ENCODE data around the gene PRLH. TPM values are rescaled to one million over a fixed set of nuclear protein-coding genes. Genes with fewer than 3 reads are reported as not detected.

The PRLH gene
- total RNA-seq, 1 experiment from 2014 or later = not detected

DNA sequence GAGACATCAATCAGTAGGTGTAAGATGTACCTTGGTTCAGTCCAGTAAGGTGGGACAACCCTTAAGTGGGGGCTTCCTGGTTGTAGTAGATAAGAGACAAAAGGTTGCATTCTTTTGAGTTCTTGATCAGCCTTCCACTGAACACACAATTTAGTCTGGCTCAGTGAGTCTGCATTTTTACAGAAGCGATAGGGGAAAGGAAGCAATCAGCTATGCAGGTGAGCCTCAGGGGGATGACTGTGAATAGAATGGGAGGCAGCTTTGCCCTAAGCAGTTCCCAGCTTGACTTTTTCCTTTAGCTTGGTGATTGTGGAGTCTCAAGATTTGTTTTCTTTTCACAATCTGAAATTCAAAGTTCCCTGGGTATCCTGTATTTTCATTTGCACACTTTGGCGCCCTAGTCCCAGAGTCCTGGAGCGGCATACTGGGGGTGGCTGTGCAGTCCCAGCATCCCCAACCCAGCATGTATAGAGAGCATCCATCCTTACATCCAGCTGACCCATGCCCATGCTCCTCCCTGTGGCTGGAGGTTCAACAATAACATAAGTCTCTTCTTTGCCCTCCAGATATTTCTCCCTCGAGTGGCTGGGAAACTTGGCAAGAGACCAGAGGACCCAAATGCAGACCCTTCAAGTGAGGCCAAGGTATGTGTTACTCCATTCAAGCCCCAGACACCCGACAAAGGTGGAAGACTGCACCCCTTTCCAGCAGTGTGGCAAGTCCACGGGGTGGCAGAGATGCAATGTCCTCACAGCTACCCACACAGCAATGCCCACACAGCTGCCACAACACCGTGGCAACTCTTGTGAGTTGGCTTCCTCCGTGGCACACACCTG is 20.1 kb upstream of the PRLH start:
- Histone ChIP-seq H3K4me1 (ENCODE audit: insufficient read depth, low read length, poor library complexity, severe bottlenecking) (no peaks in the 10 kb centered on the region), H3K4me3 (ENCODE audit: low read depth, low read length, poor library complexity, severe bottlenecking) (no peak overlapping the region), H3K36me3 (ENCODE audit: insufficient read depth, low read length, poor library complexity, severe bottlenecking) (no peaks in the 10 kb centered on the region), H3K27me3 (replicated peaks; ENCODE audit: insufficient read depth, low read depth, low read length, poor library complexity) (no peaks in the 10 kb centered on the region), H3K27ac (ENCODE audit: low read depth, low read length, poor library complexity, severe bottlenecking) (no peak overlapping the region), H3K9me3 (ENCODE audit: low read depth, low read length, poor library complexity, severe bottlenecking) (no peaks in the 10 kb centered on the region)
- CTCF ChIA-PET = no interaction called here
- no TSS peak for BruUV-seq (replicated peaks)
- intact Hi-C loops (cut with micrococcal nuclease; ENCODE audit: unreplicated experiment) = no loop called here
- DNase-seq (ENCODE audit: low spot score) = no peak
- POLR2A ChIA-PET (ENCODE audit: low non-redundant PET) = no interaction called here
- TF ChIP-seq, protein P1, sequence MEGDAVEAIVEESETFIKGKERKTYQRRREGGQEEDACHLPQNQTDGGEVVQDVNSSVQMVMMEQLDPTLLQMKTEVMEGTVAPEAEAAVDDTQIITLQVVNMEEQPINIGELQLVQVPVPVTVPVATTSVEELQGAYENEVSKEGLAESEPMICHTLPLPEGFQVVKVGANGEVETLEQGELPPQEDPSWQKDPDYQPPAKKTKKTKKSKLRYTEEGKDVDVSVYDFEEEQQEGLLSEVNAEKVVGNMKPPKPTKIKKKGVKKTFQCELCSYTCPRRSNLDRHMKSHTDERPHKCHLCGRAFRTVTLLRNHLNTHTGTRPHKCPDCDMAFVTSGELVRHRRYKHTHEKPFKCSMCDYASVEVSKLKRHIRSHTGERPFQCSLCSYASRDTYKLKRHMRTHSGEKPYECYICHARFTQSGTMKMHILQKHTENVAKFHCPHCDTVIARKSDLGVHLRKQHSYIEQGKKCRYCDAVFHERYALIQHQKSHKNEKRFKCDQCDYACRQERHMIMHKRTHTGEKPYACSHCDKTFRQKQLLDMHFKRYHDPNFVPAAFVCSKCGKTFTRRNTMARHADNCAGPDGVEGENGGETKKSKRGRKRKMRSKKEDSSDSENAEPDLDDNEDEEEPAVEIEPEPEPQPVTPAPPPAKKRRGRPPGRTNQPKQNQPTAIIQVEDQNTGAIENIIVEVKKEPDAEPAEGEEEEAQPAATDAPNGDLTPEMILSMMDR (conservative IDR thresholded peaks at IDR 0.05; ENCODE audit: low read depth, low read length) = no peak
- no peak for TF ChIP-seq EZH2 (IDR thresholded peaks at IDR 0.05; ENCODE audit: borderline replicate concordance, low read depth, low read length, poor library complexity, severe bottlenecking)

DNA sequence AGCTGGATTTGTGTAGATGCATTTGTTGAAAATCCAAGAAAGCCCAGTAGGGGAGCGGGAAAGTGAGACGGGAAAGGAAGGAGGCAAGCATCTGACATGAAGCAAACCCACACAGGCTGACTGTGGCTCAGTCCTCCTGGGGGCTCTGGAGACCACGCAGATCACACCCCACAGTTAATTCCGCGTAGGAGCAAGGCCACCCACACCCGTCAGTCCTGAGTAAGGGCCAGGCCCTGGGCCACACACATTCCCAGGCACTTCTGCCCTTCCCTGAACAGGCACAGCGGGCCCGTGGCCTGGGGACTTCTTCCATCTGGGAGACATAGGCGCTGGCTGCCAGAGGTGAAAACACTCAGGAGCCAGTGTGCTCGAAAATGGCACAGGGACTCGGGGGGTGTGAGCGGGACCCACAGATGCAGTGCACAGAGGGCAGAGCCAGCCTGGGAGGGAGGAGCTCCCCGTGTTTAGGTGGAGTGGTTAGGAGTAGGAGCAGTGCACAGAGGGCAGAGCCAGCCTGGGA is 19.4 kb upstream of the PRLH start:
- no TSS peak for BruUV-seq (replicated peaks)
- ChIA-PET CTCF (no interaction called here), POLR2A (ENCODE audit: low non-redundant PET) (no interaction called here)
- Histone ChIP-seq H3K27me3 (replicated peaks; ENCODE audit: insufficient read depth, low read depth, low read length, poor library complexity) (no peaks in the 10 kb centered on the region), H3K4me1 (ENCODE audit: insufficient read depth, low read length, poor library complexity, severe bottlenecking) (no peaks in the 10 kb centered on the region), H3K4me3 (ENCODE audit: low read depth, low read length, poor library complexity, severe bottlenecking) (no peak overlapping the region), H3K36me3 (ENCODE audit: insufficient read depth, low read length, poor library complexity, severe bottlenecking) (no peaks in the 10 kb centered on the region), H3K27ac (ENCODE audit: low read depth, low read length, poor library complexity, severe bottlenecking) (no peak overlapping the region), H3K9me3 (ENCODE audit: low read depth, low read length, poor library complexity, severe bottlenecking) (no peaks in the 10 kb centered on the region)
- intact Hi-C loops (cut with micrococcal nuclease; ENCODE audit: unreplicated experiment) = no loop called here
- no peak for TF ChIP-seq EZH2 (IDR thresholded peaks at IDR 0.05; ENCODE audit: borderline replicate concordance, low read depth, low read length, poor library complexity, severe bottlenecking)
- TF ChIP-seq, protein P1 (conservative IDR thresholded peaks at IDR 0.05; ENCODE audit: low read depth, low read length) = no peak
- no peak for DNase-seq (ENCODE audit: low spot score)

DNA sequence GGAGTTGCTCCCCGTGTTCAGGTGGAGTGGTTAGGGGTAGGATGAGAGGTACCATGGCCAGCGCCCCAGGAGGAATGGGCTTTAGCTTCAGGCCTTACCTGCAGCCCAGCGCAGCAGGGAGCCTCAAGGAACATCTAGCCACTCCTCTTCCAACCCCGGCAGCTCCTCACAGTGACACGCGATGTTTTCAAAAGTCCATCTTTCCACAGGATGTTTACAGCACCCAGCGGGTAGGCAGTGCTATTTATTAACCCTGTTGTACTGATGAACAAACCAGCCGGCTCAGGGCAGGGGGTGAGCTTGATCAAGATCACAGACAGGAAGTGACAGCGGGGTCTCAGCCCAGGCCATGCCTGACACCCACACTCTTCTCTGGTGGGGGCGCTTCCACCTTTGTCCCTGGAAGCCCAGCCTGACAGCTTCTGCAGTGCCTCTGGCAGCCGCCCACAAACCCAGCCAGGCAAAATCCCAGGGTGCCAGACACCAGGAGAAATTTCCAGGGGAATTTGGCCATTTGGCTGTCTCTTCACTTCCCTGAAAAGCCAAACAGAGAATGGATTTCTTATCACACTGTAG is 18.4 kb upstream of the PRLH start:
- ChIA-PET CTCF (no interaction called here), POLR2A (ENCODE audit: low non-redundant PET) (no interaction called here)
- Histone ChIP-seq H3K27me3 (replicated peaks; ENCODE audit: insufficient read depth, low read depth, low read length, poor library complexity) (no peaks in the 10 kb centered on the region), H3K27ac (ENCODE audit: low read depth, low read length, poor library complexity, severe bottlenecking) (no peak overlapping the region), H3K4me1 (ENCODE audit: insufficient read depth, low read length, poor library complexity, severe bottlenecking) (no peaks in the 10 kb centered on the region), H3K36me3 (ENCODE audit: insufficient read depth, low read length, poor library complexity, severe bottlenecking) (no peaks in the 10 kb centered on the region), H3K9me3 (ENCODE audit: low read depth, low read length, poor library complexity, severe bottlenecking) (no peaks in the 10 kb centered on the region), H3K4me3 (ENCODE audit: low read depth, low read length, poor library complexity, severe bottlenecking) (no peak overlapping the region)
- TF ChIP-seq, protein P1 (conservative IDR thresholded peaks at IDR 0.05; ENCODE audit: low read depth, low read length) = no peak
- no peak for TF ChIP-seq EZH2 (IDR thresholded peaks at IDR 0.05; ENCODE audit: borderline replicate concordance, low read depth, low read length, poor library complexity, severe bottlenecking)
- DNase-seq (ENCODE audit: low spot score) = no peak
- BruUV-seq (replicated peaks) = no TSS peak
- intact Hi-C loops (cut with micrococcal nuclease; ENCODE audit: unreplicated experiment) = no loop called here
